WI38 (cell line): ENCODE measurements around the gene CDIPT.
A peak's percentile ranks its signal among the peaks of the same experiment; 100 is the strongest.

Source experiments
- H3K4me3 ChIP-seq: 2 replicates; pipeline ENCODE4 v1.5.1; 2011; ENCODE audit warnings: low read depth, mild to moderate bottlenecking, control low read depth, low read length
- CTCF ChIP-seq: IDR thresholded peaks from 2 replicates; pipeline ENCODE4 v1.5.1; 2012; ENCODE audit warnings: low read depth, mild to moderate bottlenecking, control low read depth, low read length

Gene CDIPT

GRCh38 chr16:29811896-29812665 is 50.9 kb downstream of the CDIPT start, which contains the start of gene PRRT2:
Gene PRRT2, plus strand, starts transcription at chr16:29812193. Its CDS starts 862 bp downstream, at chr16:29813055.
- H3K4me3 ChIP-seq, result peak within 1 kb of the TSS; percentile 67

GRCh38 chr16:29811170-29811895 is 51.7 kb downstream of the CDIPT start:
- no peak for TF ChIP-seq CTCF
- H3K4me3 ChIP-seq, result peak overlapping the region; percentile 67

More at GRCh38 chr16:29811896-29812665, 50.9 kb downstream of the CDIPT start, which contains the start of gene PRRT2:
- no peak for TF ChIP-seq CTCF

- no peak for TF ChIP-seq CTCF
- H3K4me3 ChIP-seq, result no peak overlapping the region
These were observed 52.3 kb downstream of the CDIPT start for GRCh38 chr16:29810699-29811169.

- no peak for TF ChIP-seq CTCF
- H3K4me3 ChIP-seq, result no peak overlapping the region
These were observed 53.0 kb downstream of the CDIPT start for GRCh38 chr16:29809850-29810698.

GRCh38 chr16:29809031-29809747 is 53.8 kb downstream of the CDIPT start:
- H3K4me3 ChIP-seq, result peak overlapping the region; percentile 62; the same call in 1 of the 2 replicates
- TF ChIP-seq CTCF, result no peak
